Activated naive CD4-positive, alpha-beta T cell treated with anti-CD3 and anti-CD28 coated beads, Interleukin-2, amount 10 ng/mL, durations not matched to agents 7 days and 5 days (primary cell): Measurements from ENCODE around the gene MRPL50.

Experiments used
- CTCF ChIA-PET: fragments of 350-600 bp; sonication (Branson Sonifier 250); formaldehyde crosslinking; loops from one replicate; lab custom pipeline; 2021; ENCODE audit warnings: antibody characterized with exemption; lab: Charles Lee
- DNase-seq: peaks from one replicate; pipeline ENCODE4 v3.0.0-alpha.2; 2020
- H3K27ac Mint-ChIP-seq: one replicate; pipeline ENCODE4 v1.8.0; 2021; ENCODE audit warnings: mild to moderate bottlenecking, moderate library complexity, mixed read lengths
- H3K27me3 Mint-ChIP-seq: one replicate; pipeline ENCODE4 v1.8.0; 2021; ENCODE audit warnings: mild to moderate bottlenecking, mixed read lengths
- H3K36me3 Mint-ChIP-seq: one replicate; pipeline ENCODE4 v1.8.0; 2021; ENCODE audit warnings: mixed read lengths
- H3K4me1 Mint-ChIP-seq: one replicate; pipeline ENCODE4 v1.8.0; 2021; ENCODE audit warnings: mixed read lengths
- H3K4me3 Mint-ChIP-seq: one replicate; pipeline ENCODE4 v1.8.0; 2021; ENCODE audit warnings: mild to moderate bottlenecking, moderate library complexity, mixed read lengths
- H3K9me3 Mint-ChIP-seq: one replicate; pipeline ENCODE4 v1.8.0; 2021; ENCODE audit warnings: mixed read lengths

MRPL50 gene

DNA sequence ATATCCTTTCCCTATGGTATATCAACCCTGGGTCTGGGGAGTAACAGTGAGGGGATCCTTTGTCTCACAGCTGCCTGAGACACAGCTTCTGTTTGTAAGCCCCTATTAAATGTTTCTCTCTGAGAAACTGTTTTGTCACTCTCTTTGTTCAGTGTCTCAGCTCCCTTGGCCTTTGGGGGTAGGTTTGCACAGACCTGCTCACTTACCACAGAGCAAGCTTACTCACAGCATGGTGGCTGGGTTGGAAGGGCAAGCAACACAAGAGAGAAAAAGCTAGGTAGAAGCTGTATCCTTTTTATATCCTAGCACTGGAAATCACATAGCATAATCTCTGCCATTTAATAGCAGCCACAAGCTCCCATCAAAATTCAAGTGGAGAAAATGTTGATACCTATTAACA is 18.1 kb downstream of the MRPL50 start:
- Mint-ChIP-seq H3K4me3 (no peak overlapping the region), H3K27me3 (no peaks in the 10 kb centered on the region), H3K9me3 (peaks cover 6% of the 10 kb centered on the region), H3K27ac (no peak overlapping the region), H3K36me3 (peaks cover 5% of the 10 kb centered on the region), H3K4me1 (no peaks in the 10 kb centered on the region)
- no peak for DNase-seq
- CTCF ChIA-PET = no interaction called here

DNA sequence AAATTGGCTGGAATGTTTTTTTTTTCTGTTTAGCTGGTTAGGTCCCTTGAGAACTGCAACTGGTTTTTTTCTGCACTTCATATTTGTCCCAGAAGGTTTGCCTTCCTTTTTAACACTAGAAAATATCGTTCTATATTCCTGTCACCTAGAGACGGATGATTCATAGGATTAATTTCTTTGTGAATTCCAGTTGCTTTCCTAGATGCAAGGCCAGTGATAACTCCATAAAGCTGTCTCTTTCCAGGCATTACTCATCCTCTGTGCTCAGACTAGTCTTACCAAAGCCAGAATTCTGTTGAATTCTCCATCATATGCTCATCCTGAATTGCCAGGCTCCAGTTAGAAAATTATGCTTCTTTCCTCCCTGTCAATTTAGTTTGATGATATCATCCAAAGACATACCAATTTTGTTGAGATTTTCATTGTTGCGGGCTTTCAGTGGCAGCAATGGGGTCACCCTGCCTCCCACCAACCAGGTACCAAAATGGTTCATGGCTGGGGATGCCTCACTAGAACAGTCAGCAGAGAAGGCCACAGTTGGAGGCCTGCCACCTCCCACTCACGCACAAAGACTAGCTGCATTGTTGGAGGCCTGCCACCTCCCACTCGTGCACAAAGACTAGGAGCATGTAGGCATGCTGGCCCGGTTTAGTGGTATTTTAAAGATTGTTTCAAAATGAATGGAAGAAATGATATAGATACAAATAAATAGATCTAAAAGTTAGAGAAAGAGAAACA is 22.1 kb downstream of the MRPL50 start:
- H3K9me3 Mint-ChIP-seq = no peaks in the 10 kb centered on the region
- CTCF ChIA-PET = no interaction called here
- H3K4me1 Mint-ChIP-seq = no peaks in the 10 kb centered on the region
- no peak for DNase-seq
- no peak overlapping the region for H3K4me3 Mint-ChIP-seq
- H3K27ac Mint-ChIP-seq = no peak overlapping the region
- no peaks in the 10 kb centered on the region for H3K27me3 Mint-ChIP-seq
- H3K36me3 Mint-ChIP-seq = no peaks in the 10 kb centered on the region

DNA sequence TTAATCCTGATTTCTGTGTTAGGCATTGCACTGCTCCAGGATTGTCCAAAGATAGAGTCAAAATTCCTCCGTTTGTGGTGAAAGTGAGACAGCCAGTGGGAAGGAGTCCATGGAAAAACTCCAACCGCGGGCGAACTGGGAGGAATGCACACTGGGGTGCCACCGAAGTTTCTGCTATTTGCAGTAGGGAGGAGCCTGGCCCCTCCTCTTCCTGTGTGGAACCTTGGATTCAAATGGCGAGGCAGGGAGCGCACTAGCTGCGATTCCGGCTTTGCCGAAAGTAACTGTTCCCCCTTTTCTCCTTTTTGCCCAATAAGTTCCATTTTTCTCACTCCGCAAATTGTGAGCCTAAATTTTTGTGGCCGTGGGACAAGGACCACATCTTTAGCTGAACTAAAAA is 22.9 kb downstream of the MRPL50 start:
- Mint-ChIP-seq H3K27me3 (no peaks in the 10 kb centered on the region), H3K9me3 (no peaks in the 10 kb centered on the region), H3K36me3 (no peaks in the 10 kb centered on the region), H3K27ac (no peak overlapping the region), H3K4me3 (no peak overlapping the region), H3K4me1 (no peaks in the 10 kb centered on the region)
- DNase-seq = no peak
- CTCF ChIA-PET = no interaction called here

DNA sequence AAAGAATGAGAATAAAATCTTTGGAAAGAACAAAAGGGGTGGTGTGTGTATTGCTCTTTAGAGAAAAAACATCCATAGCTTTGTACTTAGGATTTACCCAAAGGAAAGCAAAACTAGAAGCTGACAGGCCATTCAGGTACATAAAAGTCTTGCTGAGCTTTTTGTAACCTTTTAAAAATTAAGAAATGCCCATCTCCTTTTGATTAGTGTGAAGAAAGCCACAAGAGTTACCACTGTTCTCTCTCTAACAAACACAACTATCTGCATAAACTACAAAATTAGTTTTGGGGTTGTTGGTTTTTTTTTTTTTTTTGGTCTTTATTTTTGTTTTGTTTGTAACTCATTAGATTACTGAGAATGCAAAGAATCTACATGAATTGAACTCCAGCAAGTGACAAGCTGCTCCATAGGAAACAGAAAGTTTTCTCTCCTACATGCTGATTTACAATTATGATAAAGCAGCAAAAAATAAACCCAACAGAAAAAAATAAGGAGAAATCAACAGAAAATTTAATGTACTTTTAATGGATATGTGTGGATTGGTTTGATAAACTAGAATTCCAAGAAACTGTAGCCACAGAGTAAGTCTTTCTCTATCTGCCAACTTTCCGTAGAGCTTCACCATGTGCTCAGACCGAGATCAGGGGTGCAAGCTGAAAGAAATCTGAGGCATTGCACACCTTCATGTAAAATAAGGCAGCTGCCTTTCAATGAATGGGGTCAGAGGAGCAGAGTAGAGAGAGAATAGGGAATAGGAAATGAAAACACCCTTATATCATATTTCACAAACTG is 25.9 kb downstream of the MRPL50 start:
- Mint-ChIP-seq H3K9me3 (no peaks in the 10 kb centered on the region), H3K27me3 (no peaks in the 10 kb centered on the region), H3K36me3 (no peaks in the 10 kb centered on the region), H3K4me1 (no peaks in the 10 kb centered on the region), H3K4me3 (no peak overlapping the region), H3K27ac (no peak overlapping the region)
- CTCF ChIA-PET = no interaction called here
- DNase-seq = no peak

DNA sequence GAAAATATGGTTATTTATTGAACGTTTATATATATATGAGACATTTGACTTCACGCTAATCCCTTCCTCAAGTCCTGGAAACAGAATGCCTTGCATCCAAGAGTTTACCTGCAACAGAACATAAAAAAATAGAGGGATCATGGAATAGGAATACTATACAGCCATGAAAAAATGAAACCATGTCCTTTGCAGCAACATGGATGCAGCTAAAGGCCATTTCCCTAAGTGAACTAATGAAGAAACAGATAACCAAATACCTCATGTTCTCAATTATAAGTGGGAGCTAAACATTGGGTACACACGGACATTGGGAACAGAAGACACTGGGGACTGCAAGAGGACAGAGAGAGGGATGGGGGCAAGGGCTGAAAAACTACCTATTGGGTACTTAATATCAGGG is 26.6 kb downstream of the MRPL50 start:
- DNase-seq = no peak
- H3K27ac Mint-ChIP-seq = no peak overlapping the region

DNA sequence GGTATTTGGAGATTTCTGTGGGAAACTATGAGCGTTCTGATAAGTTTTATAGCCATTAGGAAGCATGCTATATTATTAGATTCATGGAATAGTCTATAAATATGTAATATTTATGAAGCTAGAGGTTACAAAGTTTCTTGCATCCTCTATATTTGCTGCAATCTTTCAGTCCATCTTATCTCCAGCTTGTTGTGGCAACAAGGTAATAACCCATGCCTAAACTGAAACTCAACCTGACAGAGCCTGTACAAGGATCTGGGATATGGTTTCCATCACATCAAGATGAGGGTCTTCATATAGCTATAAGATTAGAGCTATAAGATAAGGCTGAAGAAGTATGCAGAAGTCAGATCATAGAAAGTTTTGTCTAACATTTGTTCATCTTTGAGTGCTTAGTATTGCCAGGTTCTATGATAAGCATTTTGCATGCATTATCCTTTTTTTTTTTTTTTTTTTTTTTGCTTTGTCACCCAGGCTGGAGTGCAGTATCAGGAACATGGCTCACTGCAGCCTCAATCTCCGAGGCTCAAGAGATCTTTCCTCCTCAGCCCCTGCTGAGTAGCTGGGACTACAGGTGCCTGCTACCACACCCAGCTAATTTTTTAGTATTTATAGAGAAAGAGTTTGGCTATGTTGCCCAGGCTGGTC is 28.4 kb downstream of the MRPL50 start:
- Mint-ChIP-seq H3K36me3 (no peaks in the 10 kb centered on the region), H3K9me3 (no peaks in the 10 kb centered on the region), H3K4me3 (no peak overlapping the region), H3K27me3 (no peaks in the 10 kb centered on the region), H3K4me1 (no peaks in the 10 kb centered on the region), H3K27ac (no peak overlapping the region)
- DNase-seq = no peak
- CTCF ChIA-PET = no interaction called here

More for the DNA sequence above, 26.6 kb downstream of the MRPL50 start:
- H3K4me3 Mint-ChIP-seq = no peak overlapping the region
- H3K9me3 Mint-ChIP-seq = no peaks in the 10 kb centered on the region
- CTCF ChIA-PET = no interaction called here
- no peaks in the 10 kb centered on the region for H3K36me3 Mint-ChIP-seq
- no peaks in the 10 kb centered on the region for H3K27me3 Mint-ChIP-seq
- H3K4me1 Mint-ChIP-seq = no peaks in the 10 kb centered on the region

DNA sequence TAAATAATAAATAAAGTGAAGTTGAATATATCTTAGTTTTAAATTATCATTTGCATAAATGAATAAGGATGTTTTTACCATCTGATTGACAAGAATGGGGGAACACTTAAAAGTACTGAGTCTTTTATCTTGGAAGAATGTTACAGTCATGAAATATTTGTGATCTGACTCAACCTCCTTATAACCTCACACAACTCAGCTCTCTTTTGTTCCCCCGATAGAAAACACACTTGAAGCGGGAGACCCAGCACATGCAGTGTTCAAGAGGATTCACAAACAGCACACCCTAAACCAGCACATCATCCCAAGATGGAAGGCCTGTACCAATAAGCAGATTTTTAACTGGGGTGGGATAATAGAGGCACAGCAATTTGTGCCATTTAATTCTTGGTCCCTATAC is 29.1 kb downstream of the MRPL50 start:
- Mint-ChIP-seq H3K4me3 (no peak overlapping the region), H3K27ac (no peak overlapping the region), H3K36me3 (no peaks in the 10 kb centered on the region), H3K27me3 (no peaks in the 10 kb centered on the region), H3K4me1 (no peaks in the 10 kb centered on the region), H3K9me3 (no peaks in the 10 kb centered on the region)
- CTCF ChIA-PET = no interaction called here
- DNase-seq = no peak

DNA sequence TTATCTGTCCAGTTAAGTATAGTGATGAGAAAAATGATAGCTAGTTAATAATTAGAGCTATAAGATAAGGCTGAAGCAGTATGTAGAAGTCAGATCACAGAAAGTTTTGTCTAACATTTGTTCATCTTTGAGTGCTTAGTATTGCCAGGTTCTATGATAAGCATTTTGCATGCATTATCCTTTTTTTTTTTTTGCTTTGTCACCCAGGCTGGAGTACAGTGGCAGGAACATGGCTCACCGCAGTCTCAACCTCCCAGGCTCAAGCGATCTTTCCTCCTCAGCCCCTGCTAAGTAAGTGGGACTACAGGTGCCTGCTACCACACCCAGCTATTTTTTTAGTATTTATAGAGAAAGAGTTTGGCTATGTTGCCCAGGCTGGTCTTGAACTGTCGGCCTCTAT is 31.1 kb downstream of the MRPL50 start:
- CTCF ChIA-PET = no interaction called here
- no peak overlapping the region for H3K27ac Mint-ChIP-seq
- DNase-seq = no peak
- H3K36me3 Mint-ChIP-seq = no peaks in the 10 kb centered on the region
- no peak overlapping the region for H3K4me3 Mint-ChIP-seq
- no peaks in the 10 kb centered on the region for H3K9me3 Mint-ChIP-seq
- H3K27me3 Mint-ChIP-seq = no peaks in the 10 kb centered on the region
- H3K4me1 Mint-ChIP-seq = no peaks in the 10 kb centered on the region

DNA sequence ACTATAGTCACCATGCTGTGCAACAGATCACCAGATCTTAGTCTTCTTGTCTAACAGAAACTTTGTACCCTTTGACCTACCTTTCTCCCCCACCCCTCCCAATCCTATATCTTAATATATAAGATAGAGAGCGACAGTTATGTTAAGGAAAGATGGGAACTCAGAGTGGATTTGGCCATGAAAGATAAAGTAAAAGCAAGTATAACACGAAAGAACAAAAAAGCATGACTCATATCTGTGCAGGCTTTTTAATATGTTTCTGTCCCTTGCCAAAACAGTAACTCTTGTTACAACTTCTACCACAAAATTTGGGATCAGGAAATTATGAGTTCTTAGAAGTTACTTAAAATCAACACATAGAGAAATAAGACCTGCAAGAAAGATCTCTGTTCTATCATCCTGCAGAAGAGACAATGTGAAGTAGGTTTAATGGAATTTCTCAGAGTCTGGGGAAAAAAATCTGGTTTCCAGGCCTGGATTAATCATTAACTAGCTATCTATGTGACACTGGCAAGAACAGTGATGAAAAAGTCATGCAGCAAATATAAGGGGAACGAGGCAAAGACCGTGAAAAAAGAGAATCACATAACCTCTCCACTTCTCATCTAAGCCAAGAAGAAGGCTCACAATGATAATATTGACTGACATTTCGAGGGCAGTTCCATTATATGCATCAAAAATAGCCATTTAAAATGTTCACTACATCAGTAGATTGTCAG is 32.2 kb downstream of the MRPL50 start:
- Mint-ChIP-seq H3K27me3 (no peaks in the 10 kb centered on the region), H3K27ac (no peak overlapping the region), H3K4me1 (no peaks in the 10 kb centered on the region), H3K4me3 (no peak overlapping the region), H3K9me3 (no peaks in the 10 kb centered on the region), H3K36me3 (no peaks in the 10 kb centered on the region)
- CTCF ChIA-PET = no interaction called here
- DNase-seq = no peak

DNA sequence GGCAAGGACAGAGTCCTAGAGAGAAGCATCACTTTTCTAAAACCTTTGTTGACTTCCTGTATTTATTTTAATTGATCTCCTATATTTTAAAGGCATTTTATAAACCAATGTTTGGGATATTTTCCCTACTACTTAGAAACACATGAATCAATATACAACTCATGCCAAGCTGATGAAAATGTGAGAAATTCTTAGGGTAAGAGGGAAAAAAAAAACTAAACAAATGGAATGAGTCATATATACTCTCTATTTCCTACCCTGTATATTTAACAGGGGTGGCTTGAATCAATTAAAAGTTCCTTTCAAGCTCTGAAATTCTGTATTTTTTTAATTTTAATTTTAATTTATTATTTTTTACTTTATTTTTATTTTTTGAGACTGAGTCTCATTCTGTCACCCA is 33.2 kb downstream of the MRPL50 start:
- no peak overlapping the region for H3K27ac Mint-ChIP-seq
- no peaks in the 10 kb centered on the region for H3K36me3 Mint-ChIP-seq
- no peaks in the 10 kb centered on the region for H3K9me3 Mint-ChIP-seq
- H3K27me3 Mint-ChIP-seq = no peaks in the 10 kb centered on the region
- H3K4me1 Mint-ChIP-seq = no peaks in the 10 kb centered on the region
- no peak for DNase-seq
- H3K4me3 Mint-ChIP-seq = no peak overlapping the region
- CTCF ChIA-PET = no interaction called here

DNA sequence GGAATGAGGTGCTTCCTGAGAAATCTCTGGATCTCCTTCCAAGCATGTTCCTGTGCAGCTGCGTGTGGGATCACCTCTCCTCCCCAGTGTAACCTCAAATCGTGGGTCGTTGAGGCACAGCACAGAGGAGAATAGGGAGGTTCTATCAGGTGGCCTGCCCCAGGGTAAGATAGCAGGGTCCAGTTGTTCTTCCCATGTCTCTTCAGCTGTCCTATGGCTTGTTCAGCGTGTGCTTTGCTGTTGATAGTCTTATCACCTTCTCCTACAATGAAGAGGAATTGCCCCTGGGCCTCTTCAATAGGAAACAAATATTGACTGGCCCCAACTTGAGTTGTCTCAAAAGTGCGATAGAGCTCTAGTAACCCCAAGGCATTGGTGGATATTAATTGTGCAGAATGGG is 36.0 kb downstream of the MRPL50 start:
- Mint-ChIP-seq H3K36me3 (no peaks in the 10 kb centered on the region), H3K27me3 (no peaks in the 10 kb centered on the region), H3K4me1 (no peaks in the 10 kb centered on the region), H3K27ac (no peak overlapping the region), H3K9me3 (no peaks in the 10 kb centered on the region), H3K4me3 (no peak overlapping the region)
- CTCF ChIA-PET = interaction anchor here (0.6 kb wide), 1 partner anchor 92 kb away, joined by 4 read pairs; no protein-coding TSS in a partner anchor
- no peak for DNase-seq

DNA sequence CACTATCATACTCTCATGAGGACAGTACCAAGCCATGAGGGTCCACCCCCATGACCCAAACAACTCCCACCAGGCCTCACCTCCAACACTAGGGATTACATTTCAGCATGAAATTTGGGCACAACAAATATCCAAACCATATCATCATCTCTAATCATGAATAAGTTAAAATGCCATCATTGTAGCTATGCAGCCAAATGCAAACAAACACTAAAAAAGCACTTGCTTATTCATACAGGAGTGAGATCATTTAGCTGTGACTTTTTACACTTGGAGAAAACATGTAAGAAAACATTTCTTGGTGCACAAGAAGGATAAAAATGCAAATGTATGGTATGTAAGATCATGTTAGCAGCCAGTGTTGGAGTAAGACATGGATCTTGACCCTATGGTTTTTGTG is 37.8 kb downstream of the MRPL50 start:
- Mint-ChIP-seq H3K36me3 (no peaks in the 10 kb centered on the region), H3K4me1 (no peaks in the 10 kb centered on the region), H3K9me3 (no peaks in the 10 kb centered on the region), H3K4me3 (no peak overlapping the region), H3K27ac (no peak overlapping the region), H3K27me3 (no peaks in the 10 kb centered on the region)
- DNase-seq = no peak
- CTCF ChIA-PET = no interaction called here

DNA sequence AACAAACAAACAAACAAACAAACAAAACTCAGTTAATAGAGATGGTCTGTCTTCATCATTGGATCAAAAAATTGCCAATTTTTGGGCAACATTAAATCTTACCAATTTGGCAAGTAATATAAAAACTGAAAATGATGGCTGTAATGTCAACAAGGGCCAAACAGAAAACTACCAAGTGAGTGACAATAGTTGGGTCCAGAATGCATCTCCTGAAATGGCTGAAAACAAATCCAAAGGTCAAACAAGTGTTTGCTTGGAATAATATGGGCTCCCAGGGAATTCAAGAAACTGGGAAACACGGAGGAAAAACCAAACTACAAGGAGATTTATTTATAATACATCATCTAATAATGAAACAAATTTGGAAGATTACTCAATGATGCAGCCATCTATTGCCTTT is 38.7 kb downstream of the MRPL50 start:
- H3K9me3 Mint-ChIP-seq = no peaks in the 10 kb centered on the region
- no peaks in the 10 kb centered on the region for H3K36me3 Mint-ChIP-seq
- H3K27ac Mint-ChIP-seq = no peak overlapping the region
- CTCF ChIA-PET = no interaction called here
- no peak overlapping the region for H3K4me3 Mint-ChIP-seq
- H3K4me1 Mint-ChIP-seq = no peaks in the 10 kb centered on the region
- no peak for DNase-seq
- H3K27me3 Mint-ChIP-seq = no peaks in the 10 kb centered on the region

DNA sequence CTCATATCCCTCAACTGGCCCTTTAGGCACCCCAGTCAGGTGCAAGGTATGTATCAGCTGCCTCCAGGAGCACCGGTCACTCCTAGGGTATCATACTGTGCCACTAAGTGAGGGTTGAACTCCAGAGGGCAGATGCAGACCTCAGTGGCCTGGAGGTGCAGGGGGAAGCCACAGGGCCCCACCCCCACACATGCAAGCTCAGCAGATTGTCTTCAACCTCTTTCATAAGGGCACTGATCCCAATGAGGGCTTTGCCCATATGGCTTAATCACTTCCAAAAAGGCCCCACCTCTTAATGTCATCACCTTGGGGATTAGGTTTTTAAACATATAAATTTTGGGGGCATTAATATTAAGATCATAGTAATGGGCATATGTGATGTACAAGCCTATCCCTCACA is 41.8 kb downstream of the MRPL50 start:
- CTCF ChIA-PET = no interaction called here
- Mint-ChIP-seq H3K4me3 (no peak overlapping the region), H3K9me3 (no peaks in the 10 kb centered on the region), H3K4me1 (no peaks in the 10 kb centered on the region), H3K27ac (no peak overlapping the region), H3K27me3 (no peaks in the 10 kb centered on the region), H3K36me3 (no peaks in the 10 kb centered on the region)
- no peak for DNase-seq
